ENCODE data around the gene BBS7.

Gene BBS7

DNA sequence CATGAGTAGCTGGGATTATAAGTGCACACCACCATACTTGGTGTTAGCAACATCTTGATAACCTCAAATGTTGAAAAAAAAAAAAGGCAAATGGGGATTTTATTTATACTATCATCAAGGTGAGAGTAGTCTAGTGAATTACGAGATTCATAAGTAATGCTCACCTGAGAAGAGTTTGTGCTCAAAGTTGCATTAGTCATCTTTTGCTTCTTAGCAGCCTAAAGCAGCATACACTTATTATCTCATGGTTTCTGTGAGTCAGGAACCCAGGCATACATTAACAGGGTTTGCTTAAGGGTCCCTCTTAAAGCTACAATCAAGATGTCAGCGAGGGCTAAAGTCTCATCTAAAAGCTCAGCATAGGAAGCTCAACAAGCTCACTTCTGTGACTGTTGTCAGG is 77.3 kb downstream of the BBS7 start:
- DNase-seq (ENCODE audit: insufficient read length, low spot score) = no peak
- no peak for TF ChIP-seq POLR2A (IDR thresholded peaks at IDR 0.05; ENCODE audit: low read depth, low read length)
- FAIRE-seq = no peak

GRCh38 chr4:121791481-121791880 is 78.8 kb downstream of the BBS7 start:
- FAIRE-seq = no peak
- DNase-seq (ENCODE audit: insufficient read length, low spot score) = no peak
- TF ChIP-seq POLR2A (IDR thresholded peaks at IDR 0.05; ENCODE audit: low read depth, low read length) = no peak

- no peak for FAIRE-seq
- no peak for DNase-seq (ENCODE audit: insufficient read length, low spot score)
- TF ChIP-seq POLR2A (IDR thresholded peaks at IDR 0.05; ENCODE audit: low read depth, low read length) = no peak
Observed at GRCh38 chr4:121790976-121791375, 79.3 kb downstream of the BBS7 start.

- FAIRE-seq (no peak), DNase-seq (ENCODE audit: insufficient read length, low spot score) (no peak)
- no peak for TF ChIP-seq POLR2A (IDR thresholded peaks at IDR 0.05; ENCODE audit: low read depth, low read length)
Observed at GRCh38 chr4:121789960-121790829, 80.1 kb downstream of the BBS7 start.

- no peak for TF ChIP-seq POLR2A (IDR thresholded peaks at IDR 0.05; ENCODE audit: low read depth, low read length)
- DNase-seq (ENCODE audit: insufficient read length, low spot score) (no peak), FAIRE-seq (no peak)
Observed at GRCh38 chr4:121789455-121789854, 80.8 kb downstream of the BBS7 start.

GRCh38 chr4:121788896-121789295 is 81.4 kb downstream of the BBS7 start:
- no peak for DNase-seq (ENCODE audit: insufficient read length, low spot score)
- FAIRE-seq = no peak
- no peak for TF ChIP-seq POLR2A (IDR thresholded peaks at IDR 0.05; ENCODE audit: low read depth, low read length)

GRCh38 chr4:121786221-121786620 is 84.1 kb downstream of the BBS7 start:
- no peak for FAIRE-seq
- TF ChIP-seq POLR2A (IDR thresholded peaks at IDR 0.05; ENCODE audit: low read depth, low read length) = no peak
- no peak for DNase-seq (ENCODE audit: insufficient read length, low spot score)

- DNase-seq (ENCODE audit: insufficient read length, low spot score) = no peak
- no peak for TF ChIP-seq POLR2A (IDR thresholded peaks at IDR 0.05; ENCODE audit: low read depth, low read length)
- no peak for FAIRE-seq
Observed at GRCh38 chr4:121785479-121785878, 84.8 kb downstream of the BBS7 start.

GRCh38 chr4:121784975-121785374 is 85.3 kb downstream of the BBS7 start:
- FAIRE-seq (peak; percentile 89), DNase-seq (ENCODE audit: insufficient read length, low spot score) (peak; percentile 16)
- no peak for TF ChIP-seq POLR2A (IDR thresholded peaks at IDR 0.05; ENCODE audit: low read depth, low read length)

- FAIRE-seq = no peak
- no peak for DNase-seq (ENCODE audit: insufficient read length, low spot score)
- no peak for TF ChIP-seq POLR2A (IDR thresholded peaks at IDR 0.05; ENCODE audit: low read depth, low read length)
Observed at GRCh38 chr4:121784401-121784800, 85.9 kb downstream of the BBS7 start.

- FAIRE-seq (no peak), DNase-seq (ENCODE audit: insufficient read length, low spot score) (no peak)
- no peak for TF ChIP-seq POLR2A (IDR thresholded peaks at IDR 0.05; ENCODE audit: low read depth, low read length)
Observed at GRCh38 chr4:121783210-121783609, 87.1 kb downstream of the BBS7 start.

DNA sequence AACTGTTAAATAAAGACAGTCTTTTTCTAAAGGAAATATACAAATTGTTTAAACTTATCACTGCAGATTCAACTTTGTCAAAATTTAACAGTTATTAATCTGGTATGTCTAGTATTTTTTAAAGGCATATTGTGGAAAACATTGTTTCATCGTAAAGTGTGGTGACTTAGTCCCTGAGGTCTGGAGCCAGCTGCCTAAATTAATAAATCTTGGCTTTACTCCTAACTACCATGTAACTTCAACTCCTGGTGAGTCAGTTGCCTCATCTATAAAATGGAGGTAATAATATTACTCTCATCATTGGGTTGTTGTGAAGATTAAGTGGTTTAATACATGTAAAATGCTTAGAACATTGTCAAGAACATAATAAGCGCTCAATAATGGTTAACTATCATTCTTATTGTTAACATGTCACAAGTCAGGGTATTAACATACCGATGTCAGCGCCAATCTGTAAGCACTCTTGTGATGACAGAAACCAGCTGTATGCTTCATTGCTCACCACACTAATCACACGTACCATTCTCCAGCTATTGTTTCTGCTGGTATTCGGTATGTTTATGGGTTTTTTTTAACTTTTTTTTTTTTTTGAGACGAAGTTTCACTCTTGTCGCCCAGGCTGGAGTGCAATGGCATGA is 91.2 kb downstream of the BBS7 start:
- TF ChIP-seq POLR2A (IDR thresholded peaks at IDR 0.05; ENCODE audit: low read depth, low read length) = no peak
- FAIRE-seq (no peak), DNase-seq (ENCODE audit: insufficient read length, low spot score) (no peak)

DNA sequence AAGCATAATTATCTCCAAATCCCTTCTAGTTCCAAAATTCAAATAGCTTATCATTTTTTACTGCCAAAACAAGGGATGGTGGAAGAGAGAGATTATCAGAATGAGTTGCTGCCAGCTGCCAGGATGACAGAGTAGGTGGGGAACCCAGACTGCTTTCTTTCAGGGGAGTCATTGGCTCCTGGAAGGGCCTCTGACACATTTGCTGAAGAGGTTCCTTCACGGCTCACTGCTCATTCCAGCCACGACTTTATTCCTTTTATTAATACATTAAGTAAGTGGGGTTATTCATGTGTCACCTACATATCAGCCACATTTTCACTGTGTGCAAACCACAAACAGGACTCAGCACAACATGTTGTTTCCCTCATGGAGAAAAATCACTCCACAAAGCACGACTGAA is 92.6 kb downstream of the BBS7 start:
- no peak for DNase-seq (ENCODE audit: insufficient read length, low spot score)
- TF ChIP-seq POLR2A (IDR thresholded peaks at IDR 0.05; ENCODE audit: low read depth, low read length) = no peak
- FAIRE-seq = no peak

- no peak for FAIRE-seq
Observed at GRCh38 chr4:121776610-121777401, 93.5 kb downstream of the BBS7 start.

More at GRCh38 chr4:121776610-121777401, 93.5 kb downstream of the BBS7 start:
- DNase-seq (ENCODE audit: insufficient read length, low spot score) = no peak
- no peak for TF ChIP-seq POLR2A (IDR thresholded peaks at IDR 0.05; ENCODE audit: low read depth, low read length)
